ENCODE measurements around the gene TCP11. TPM values are rescaled to one million over a fixed set of nuclear protein-coding genes. Genes with fewer than 3 reads are reported as not detected.
A peak's percentile ranks its signal among the peaks of the same experiment; 100 is the strongest.

Gene TCP11
- total RNA-seq, 6 experiments from 2014 or later: 0.31 TPM; not detected in 5

DNA sequence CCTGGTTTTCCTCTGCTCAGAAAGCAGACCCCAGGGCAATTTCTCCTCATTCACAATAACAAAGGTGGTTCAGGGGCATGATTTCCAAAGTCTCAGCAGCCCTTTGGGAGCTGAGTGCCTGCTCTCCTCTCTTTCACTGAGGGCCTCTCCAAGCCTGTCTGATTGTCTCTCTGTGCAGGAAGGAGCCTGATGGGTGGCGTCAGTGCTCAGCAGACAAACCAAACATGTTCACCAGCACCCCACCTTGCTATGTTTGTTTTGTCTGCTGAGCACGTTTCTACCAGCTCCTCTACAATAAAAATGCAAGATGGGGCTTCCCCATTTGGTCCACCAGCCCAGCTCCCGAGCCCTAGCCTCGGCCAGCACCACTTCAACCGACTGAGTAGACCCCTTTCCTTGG is 25.4 kb upstream of the TCP11 start:
- no peak for DNase-seq
- peak in 1 of 4 donors; percentile 8 for ATAC-seq
- TF ChIP-seq, protein P1, sequence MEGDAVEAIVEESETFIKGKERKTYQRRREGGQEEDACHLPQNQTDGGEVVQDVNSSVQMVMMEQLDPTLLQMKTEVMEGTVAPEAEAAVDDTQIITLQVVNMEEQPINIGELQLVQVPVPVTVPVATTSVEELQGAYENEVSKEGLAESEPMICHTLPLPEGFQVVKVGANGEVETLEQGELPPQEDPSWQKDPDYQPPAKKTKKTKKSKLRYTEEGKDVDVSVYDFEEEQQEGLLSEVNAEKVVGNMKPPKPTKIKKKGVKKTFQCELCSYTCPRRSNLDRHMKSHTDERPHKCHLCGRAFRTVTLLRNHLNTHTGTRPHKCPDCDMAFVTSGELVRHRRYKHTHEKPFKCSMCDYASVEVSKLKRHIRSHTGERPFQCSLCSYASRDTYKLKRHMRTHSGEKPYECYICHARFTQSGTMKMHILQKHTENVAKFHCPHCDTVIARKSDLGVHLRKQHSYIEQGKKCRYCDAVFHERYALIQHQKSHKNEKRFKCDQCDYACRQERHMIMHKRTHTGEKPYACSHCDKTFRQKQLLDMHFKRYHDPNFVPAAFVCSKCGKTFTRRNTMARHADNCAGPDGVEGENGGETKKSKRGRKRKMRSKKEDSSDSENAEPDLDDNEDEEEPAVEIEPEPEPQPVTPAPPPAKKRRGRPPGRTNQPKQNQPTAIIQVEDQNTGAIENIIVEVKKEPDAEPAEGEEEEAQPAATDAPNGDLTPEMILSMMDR (IDR thresholded peaks at IDR 0.05): no peak
- TF ChIP-seq POLR2A (IDR thresholded peaks at IDR 0.05): no peak
- intact Hi-C loops (cut with DNase I): no loop called here
- Histone ChIP-seq H3K4me3 (no peak overlapping the region), H3K27me3 (no peaks in the 10 kb centered on the region), H3K27ac (peak overlapping the region; percentile 87 to 92 (median 89)), H3K9me3 (no peaks in the 10 kb centered on the region), H3K4me1 (peaks cover 0 to 41% (median 22%) of the 10 kb centered on the region in 4 donors), H3K36me3 (no peaks in the 10 kb centered on the region)
- 30% methylated on average over 2 of the region's 5 CpGs for WGBS (ENCODE audit: insufficient coverage, low coverage, low lambda C conversion rate, missing lambda C conversion rate)

DNA sequence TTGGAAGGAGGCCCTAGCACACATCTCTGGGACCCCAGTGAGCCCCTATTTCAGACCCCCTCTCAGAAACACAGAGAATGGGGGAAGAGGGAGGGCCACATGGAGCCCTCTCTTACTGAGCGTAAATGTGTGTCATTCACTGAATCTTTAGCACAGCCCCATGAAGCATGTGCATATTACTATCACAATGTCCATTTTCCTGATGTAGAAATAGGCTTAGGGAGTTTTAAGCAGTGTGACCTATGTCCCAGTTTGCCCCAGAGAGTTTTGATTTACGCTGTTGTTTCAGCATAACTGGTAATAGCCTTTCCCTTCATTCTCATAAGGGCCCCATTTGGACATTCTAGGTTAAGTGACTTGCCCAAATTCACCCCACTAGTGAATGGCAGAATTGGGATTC is 25.0 kb upstream of the TCP11 start:
- no peak for DNase-seq

DNA sequence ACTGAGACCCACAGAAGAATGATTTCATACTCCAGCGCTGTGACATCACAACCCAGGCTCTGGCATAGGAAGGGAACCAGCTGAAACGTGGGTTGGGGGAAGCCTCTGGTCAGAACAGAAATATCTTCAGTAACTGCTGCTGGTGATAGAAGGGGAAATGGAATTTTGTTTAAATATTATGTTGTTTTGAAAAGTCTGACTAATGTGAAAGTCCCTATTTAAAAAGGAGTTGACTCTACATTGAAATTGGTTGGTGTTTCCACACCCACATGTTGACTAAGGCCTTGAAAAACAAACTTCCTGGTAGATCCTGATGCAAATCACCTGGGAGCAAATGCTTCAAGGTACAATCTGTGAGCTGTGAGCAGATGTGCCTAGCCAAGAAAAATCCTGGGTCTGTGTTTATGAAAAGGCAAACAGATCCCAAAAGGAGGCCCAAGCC is 24.5 kb upstream of the TCP11 start:
- peaks cover 0 to 46% (median 27%) of the 10 kb centered on the region in 4 donors for H3K4me1 ChIP-seq
- 0% methylated on average over 1 of the region's 2 CpGs for WGBS (ENCODE audit: insufficient coverage, low coverage, low lambda C conversion rate, missing lambda C conversion rate)
- no peaks in the 10 kb centered on the region for H3K36me3 ChIP-seq
- intact Hi-C loops (cut with DNase I): no loop called here
- H3K27ac ChIP-seq: peak overlapping the region; percentile 87 to 92 (median 89)
- no peaks in the 10 kb centered on the region for H3K27me3 ChIP-seq
- H3K9me3 ChIP-seq: no peaks in the 10 kb centered on the region
- ATAC-seq (peak; percentile 77 to 80 (median 78)), DNase-seq (peak in 1 of 3 donors; percentile 71)
- TF ChIP-seq, protein P1 (IDR thresholded peaks at IDR 0.05): no peak
- TF ChIP-seq POLR2A (IDR thresholded peaks at IDR 0.05): peak; percentile 49
- no peak overlapping the region for H3K4me3 ChIP-seq

More for the DNA sequence above, 25.0 kb upstream of the TCP11 start:
- Histone ChIP-seq H3K36me3 (no peaks in the 10 kb centered on the region), H3K27me3 (no peaks in the 10 kb centered on the region), H3K4me1 (peaks cover 0 to 45% (median 24%) of the 10 kb centered on the region in 4 donors), H3K4me3 (no peak overlapping the region), H3K27ac (peak overlapping the region; percentile 87 to 92 (median 89)), H3K9me3 (no peaks in the 10 kb centered on the region)
- intact Hi-C loops (cut with DNase I): no loop called here
- TF ChIP-seq, protein P1 (IDR thresholded peaks at IDR 0.05): no peak
- TF ChIP-seq POLR2A (IDR thresholded peaks at IDR 0.05): no peak
- WGBS (ENCODE audit: insufficient coverage, low coverage, low lambda C conversion rate, missing lambda C conversion rate): 29% methylated on average over 1 of the region's 2 CpGs
- peak; percentile 36 to 55 (median 42) for ATAC-seq

DNA sequence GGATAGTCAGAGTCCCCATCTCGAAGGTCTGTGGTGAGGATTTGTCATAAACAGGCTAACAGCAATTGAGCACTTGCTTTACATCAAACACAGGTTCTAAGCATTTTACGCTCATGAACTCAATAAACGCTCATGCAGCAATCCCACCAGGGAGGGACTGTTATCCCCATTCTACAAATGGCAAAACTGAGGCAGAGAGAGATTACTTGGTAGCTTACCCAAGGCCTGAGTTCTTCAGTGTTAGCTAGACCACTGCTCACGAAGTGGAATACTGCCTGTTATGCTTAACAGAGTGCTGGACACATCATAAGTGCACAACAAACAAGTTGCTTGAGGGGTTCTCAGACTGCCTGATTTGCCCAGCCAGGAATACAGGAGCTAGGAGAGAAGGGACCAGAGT is 23.7 kb upstream of the TCP11 start:
- Histone ChIP-seq H3K27me3 (no peaks in the 10 kb centered on the region), H3K27ac (peak overlapping the region; percentile 86 to 89 (median 87)), H3K9me3 (no peaks in the 10 kb centered on the region), H3K4me3 (no peak overlapping the region), H3K4me1 (peaks cover 0 to 46% (median 27%) of the 10 kb centered on the region in 4 donors), H3K36me3 (no peaks in the 10 kb centered on the region)
- 84% methylated on average over 4 of the region's 4 CpGs for WGBS (ENCODE audit: insufficient coverage, low coverage, low lambda C conversion rate, missing lambda C conversion rate)
- intact Hi-C loops (cut with DNase I): no loop called here
- ATAC-seq (no peak), DNase-seq (no peak)
- no peak for TF ChIP-seq POLR2A (IDR thresholded peaks at IDR 0.05)
- TF ChIP-seq, protein P1 (IDR thresholded peaks at IDR 0.05): no peak

All from right lobe of liver (tissue), 6 donors.